GM18867 (cell line): Measurements from ENCODE around the gene ARL8A.
"Not testable (repeated sequence)": the region's sequence is repeated elsewhere in the genome, so short reads cannot be mapped to it uniquely, and the experiment has no call there.

Source experiments
- ATAC-seq: cut with Tn5 transposase; IDR thresholded peaks from one replicate; pipeline ENCODE4 v1.9.1; 2021; ENCODE audit warnings: mild to moderate bottlenecking, moderate library complexity; ENCODE audit not compliant: unreplicated experiment

The ARL8A gene

GRCh38 chr1:202121006-202121405 is 23.5 kb downstream of the ARL8A start:
- ATAC-seq: no peak

DNA sequence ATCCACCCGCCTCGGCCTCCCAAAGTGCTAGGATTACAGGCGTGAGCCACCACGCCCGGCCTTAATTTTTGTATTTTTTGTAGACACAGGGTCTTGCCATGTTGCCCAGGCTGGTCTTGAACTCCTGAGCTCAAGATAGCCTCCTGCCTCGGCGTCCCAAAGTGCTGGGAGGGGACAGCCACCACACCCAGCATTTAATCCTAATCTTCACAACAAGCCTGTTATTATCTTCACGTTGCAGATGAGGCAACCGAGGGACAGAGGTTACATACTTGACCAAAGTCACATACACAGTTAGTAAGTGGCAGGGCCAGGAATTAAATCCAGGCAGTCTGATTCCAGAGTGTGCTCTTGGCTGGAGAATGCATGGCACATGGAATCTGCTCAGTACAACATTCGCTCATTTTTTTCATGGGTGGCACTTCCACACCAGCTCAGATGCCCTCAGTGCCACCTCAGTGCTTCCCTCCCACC is 26.6 kb downstream of the ARL8A start:
- no peak for ATAC-seq

DNA sequence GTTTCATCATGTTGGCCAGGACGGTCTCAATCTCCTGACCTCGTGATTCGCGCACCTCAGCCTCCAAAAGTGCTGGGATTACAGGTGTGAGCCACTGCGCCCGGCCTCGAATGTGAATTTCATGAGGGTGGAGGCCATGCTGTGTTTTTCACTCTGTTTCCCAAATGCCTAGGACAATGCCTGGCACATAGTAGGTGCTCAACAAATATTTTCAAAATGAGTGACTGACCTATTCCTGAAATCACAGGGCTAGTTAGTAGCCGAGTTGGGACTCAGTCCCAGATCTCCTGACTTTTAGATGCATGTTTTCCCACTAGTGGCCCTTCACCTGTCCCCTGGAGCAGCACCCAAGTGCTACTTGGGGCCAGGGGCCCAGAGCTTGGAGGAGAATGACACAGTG is 28.2 kb downstream of the ARL8A start:
- ATAC-seq: no peak

DNA sequence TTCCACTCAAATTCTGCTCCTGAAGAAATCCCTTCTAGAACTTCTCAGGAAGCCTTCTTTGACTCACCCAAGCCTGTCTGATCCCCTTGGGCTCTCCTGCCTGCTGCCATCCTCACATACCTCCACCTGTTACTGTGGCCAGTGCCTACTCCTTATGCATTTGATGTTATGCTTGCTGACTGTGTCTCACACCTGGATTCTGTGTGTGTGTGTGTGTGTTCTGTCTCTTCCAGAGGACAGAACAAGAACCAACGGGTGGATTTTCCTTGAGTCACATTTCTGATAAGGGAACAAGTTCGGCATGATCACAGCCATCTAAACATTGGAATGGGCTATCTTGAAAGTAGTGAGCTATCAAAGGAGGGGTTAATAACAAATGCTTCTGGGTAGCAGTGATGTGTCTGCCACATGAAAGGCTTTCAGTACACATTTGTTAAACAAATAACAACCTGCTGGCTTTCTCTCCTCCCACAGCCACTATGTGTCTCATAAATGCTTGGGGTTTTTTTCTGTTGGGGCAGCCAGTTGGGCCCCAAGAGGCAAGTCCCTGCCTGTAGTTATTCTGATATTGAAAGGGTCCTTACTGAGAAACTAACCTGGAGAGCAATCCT is 30.7 kb downstream of the ARL8A start:
- ATAC-seq: peak; percentile 62

- ATAC-seq: no peak
Measured at GRCh38 chr1:202112859-202113689, 31.5 kb downstream of the ARL8A start.

GRCh38 chr1:202111589-202111988 is 32.9 kb downstream of the ARL8A start:
- ATAC-seq: not testable (repeated sequence)

DNA sequence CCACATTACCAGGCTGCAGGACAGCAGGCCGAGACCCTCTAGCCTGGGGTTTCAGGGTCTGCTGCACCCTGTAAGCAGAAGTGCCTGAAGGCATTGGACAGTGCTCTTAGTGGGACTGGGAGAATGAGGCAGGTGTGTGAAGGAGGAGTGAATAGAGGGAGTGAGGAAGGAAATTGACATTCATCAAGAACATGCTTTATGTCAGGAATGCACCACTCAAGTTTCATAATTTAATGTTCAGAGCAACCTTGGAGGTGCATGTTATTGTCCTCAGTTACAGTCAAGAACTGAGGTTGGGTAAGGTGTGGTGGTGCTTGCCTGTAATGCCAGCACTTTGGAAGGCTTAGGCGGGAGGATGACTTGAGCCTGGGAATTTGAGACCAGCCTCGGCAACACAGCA is 33.6 kb downstream of the ARL8A start:
- ATAC-seq: no peak

GRCh38 chr1:202107801-202108731 is 36.5 kb downstream of the ARL8A start:
- ATAC-seq: no peak

GRCh38 chr1:202107321-202107761 is 37.2 kb downstream of the ARL8A start:
- ATAC-seq: no peak

- no peak for ATAC-seq
Measured at GRCh38 chr1:202106340-202107254, 37.9 kb downstream of the ARL8A start.

DNA sequence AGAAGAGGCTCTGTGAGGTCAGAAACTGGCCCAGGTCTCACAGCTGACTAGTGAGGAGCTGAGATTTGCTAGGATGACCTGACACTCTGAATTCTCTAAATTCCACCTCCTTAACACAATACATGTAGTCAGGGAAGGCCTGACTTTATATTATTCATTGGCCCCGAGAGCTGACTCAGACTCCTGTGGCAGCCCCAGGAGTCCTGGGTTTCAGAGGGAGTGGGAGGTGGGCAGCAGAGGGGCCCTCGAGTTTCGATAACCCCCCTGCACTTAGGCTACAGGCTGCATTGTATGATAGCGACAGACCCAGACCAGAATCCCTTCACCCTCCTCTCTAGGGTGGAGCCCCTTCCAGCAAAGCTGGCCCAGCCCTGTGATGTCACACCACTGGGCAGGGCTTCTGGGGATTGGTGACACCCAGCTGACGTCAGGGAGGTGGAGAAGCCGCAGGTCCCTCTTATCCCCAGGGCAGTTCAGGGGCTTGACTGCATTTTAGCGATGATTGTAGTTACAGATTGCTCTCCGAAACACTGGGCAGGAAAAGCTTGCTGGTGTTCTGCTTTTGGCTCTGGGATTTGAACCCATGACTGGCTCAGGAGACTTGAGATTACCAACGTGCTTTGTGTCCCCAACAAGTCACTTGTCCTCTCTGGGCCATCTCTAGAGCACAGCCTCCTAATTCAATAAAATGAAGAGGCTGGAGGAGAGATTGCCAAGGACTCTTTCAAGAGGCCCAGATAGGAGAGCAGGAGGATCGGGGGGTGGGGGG is 38.8 kb downstream of the ARL8A start:
- no peak for ATAC-seq

DNA sequence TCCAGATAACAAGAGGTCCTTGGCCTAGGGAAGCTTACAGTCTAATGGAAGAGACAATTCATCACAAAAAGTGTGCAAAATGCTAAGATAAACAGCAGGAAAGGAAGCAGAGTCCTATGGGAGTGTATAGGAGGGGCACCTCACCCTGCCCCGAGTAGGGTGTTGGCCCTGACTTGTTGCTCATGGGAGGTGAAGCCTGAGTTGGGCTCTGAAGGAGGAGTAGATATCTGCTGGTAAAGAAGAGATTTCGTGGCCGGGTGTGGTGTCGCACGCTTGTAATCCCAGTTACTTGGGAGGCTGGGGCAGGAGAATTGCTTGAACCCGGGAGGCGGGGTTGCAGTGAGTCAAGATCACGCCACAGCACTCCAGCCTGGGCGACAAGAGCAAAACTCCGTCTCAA is 40.5 kb downstream of the ARL8A start:
- ATAC-seq: no peak

- no peak for ATAC-seq
Measured at GRCh38 chr1:202101184-202101583, 43.4 kb downstream of the ARL8A start.

- no peak for ATAC-seq
Measured at GRCh38 chr1:202093858-202094257, 50.7 kb downstream of the ARL8A start.

DNA sequence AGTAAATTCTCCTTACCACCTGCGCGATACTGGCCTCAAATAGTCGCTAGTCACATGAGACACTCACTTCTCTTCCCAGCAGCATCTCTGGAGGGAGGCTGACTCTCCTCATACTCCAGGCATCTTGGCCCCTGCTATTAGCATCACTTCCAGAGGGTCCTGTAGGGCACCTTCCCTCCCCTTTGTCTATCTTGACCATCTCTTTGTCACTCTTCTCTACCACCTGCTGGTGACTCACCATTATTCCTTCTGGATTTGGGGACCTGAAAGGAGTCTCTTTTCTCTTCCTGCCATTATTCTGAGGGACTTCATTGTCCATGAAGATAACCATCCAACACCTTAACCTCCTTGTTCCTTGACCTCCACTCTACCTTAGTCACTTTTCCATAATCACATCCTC is 53.5 kb downstream of the ARL8A start:
- no peak for ATAC-seq

DNA sequence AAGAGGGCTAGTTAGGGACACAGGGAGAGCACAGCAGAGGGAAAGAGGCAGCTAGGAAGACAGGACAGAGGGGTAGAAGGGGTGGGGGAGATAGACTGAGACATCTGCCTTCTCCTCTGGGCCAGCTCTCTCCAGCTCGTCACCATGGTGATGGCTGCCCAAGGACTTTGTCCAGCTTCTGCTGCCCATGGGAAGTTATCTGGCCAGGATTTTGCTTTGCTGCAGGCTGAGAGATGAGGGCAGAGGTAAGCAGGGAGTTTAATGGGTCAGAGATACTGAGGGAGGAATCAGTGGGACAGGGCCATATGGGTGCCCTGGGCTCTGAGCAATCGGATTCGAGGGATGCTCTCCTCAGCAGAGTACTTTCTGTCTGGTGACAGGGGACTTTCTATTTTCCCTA is 56.3 kb downstream of the ARL8A start:
- no peak for ATAC-seq

GRCh38 chr1:202086579-202087350 is 57.8 kb downstream of the ARL8A start:
- no peak for ATAC-seq

DNA sequence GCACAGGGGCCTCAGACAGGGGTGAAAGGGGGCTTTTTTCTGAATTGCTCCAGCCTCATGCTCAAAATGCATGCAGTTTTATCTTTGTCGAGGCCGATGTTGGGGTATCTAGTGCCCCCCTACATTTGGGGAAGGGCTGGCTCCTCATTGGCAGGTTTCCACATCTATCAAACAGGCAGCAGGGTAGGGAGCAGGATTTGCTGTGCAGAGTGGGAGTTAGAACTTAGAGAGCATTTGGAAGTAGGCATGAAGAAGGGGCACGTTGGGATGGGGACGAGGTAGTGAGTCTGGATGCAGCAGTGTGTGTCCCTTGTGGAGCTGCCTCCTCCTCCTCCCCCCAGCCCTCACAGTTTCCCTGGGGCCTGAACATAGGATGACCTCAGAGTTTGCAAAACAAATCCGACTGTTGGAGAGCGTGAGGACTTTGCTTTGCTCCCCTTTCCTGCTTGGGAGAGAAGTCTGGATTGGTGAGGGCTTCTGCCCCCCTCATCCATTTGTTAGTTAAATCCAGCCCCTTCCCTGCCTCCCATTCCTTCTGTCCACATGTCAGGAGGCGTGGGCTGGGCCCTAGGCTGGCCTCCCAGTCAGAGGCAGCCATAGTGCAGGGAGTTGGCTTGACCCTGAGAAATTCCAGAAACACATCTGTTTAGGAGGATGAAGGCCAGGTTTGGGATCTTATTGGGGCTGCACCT is 58.7 kb downstream of the ARL8A start:
- ATAC-seq: no peak
